Measurements from ENCODE around the gene PHACTR4. TPM values are rescaled to one million over a fixed set of nuclear protein-coding genes. Genes with fewer than 3 reads are reported as not detected.

PHACTR4 gene
- total RNA-seq, 1 donor from 2014 or later = 80.8 TPM

- H3K9me3 Mint-ChIP-seq = no peaks in the 10 kb centered on the region
- peaks cover 13% of the 10 kb centered on the region for H3K4me1 Mint-ChIP-seq
- no peak for TF ChIP-seq CTCF (conservative IDR thresholded peaks at IDR 0.05)
- DNase-seq (ENCODE audit: low read depth, low spot score) = no peak
- H3K27me3 Mint-ChIP-seq (ENCODE audit: low read depth) = peaks cover 11% of the 10 kb centered on the region
- H3K27ac Mint-ChIP-seq (ENCODE audit: unreplicated experiment) = peak overlapping the region; percentile 87
- peaks cover 3% of the 10 kb centered on the region for H3K36me3 Mint-ChIP-seq (ENCODE audit: low read depth)
- peak overlapping the region; percentile 98 for H3K4me3 Mint-ChIP-seq
Measured at GRCh38 chr1:28328228-28328648, 41.3 kb upstream of the PHACTR4 start.

GRCh38 chr1:28329395-28330153 lies 40.0 kb upstream of the PHACTR4 start:
- peak; percentile 15 for DNase-seq (ENCODE audit: low read depth, low spot score)
- Mint-ChIP-seq H3K4me1 (peaks cover 13% of the 10 kb centered on the region), H3K4me3 (peak overlapping the region; percentile 98), H3K27ac (ENCODE audit: unreplicated experiment) (peak overlapping the region; percentile 95), H3K27me3 (ENCODE audit: low read depth) (peaks cover 5% of the 10 kb centered on the region), H3K36me3 (ENCODE audit: low read depth) (peaks cover 3% of the 10 kb centered on the region), H3K9me3 (no peaks in the 10 kb centered on the region)
- TF ChIP-seq CTCF (conservative IDR thresholded peaks at IDR 0.05) = peak; percentile 36

GRCh38 chr1:28338897-28339296 lies 30.6 kb upstream of the PHACTR4 start:
- no peak for TF ChIP-seq CTCF (conservative IDR thresholded peaks at IDR 0.05)
- no peak overlapping the region for H3K27ac Mint-ChIP-seq (ENCODE audit: unreplicated experiment)

GRCh38 chr1:28339551-28339950 lies 30.0 kb upstream of the PHACTR4 start:
- no peak for TF ChIP-seq CTCF (conservative IDR thresholded peaks at IDR 0.05)
- Mint-ChIP-seq H3K9me3 (no peaks in the 10 kb centered on the region), H3K4me1 (no peaks in the 10 kb centered on the region), H3K27ac (ENCODE audit: unreplicated experiment) (peak overlapping the region; percentile 19), H3K27me3 (ENCODE audit: low read depth) (no peaks in the 10 kb centered on the region), H3K36me3 (ENCODE audit: low read depth) (peaks cover 2% of the 10 kb centered on the region), H3K4me3 (no peak overlapping the region)
- DNase-seq (ENCODE audit: low read depth, low spot score) = no peak

More at GRCh38 chr1:28338897-28339296, 30.6 kb upstream of the PHACTR4 start:
- no peak for DNase-seq (ENCODE audit: low read depth, low spot score)
- Mint-ChIP-seq H3K27me3 (ENCODE audit: low read depth) (no peaks in the 10 kb centered on the region), H3K4me1 (no peaks in the 10 kb centered on the region), H3K4me3 (no peak overlapping the region), H3K36me3 (ENCODE audit: low read depth) (peaks cover 3% of the 10 kb centered on the region), H3K9me3 (no peaks in the 10 kb centered on the region)

GRCh38 chr1:28340221-28340974 lies 29.1 kb upstream of the PHACTR4 start:
- H3K4me3 Mint-ChIP-seq = no peak overlapping the region
- no peak overlapping the region for H3K27ac Mint-ChIP-seq (ENCODE audit: unreplicated experiment)
- H3K36me3 Mint-ChIP-seq (ENCODE audit: low read depth) = no peaks in the 10 kb centered on the region
- no peak for TF ChIP-seq CTCF (conservative IDR thresholded peaks at IDR 0.05)
- H3K9me3 Mint-ChIP-seq = no peaks in the 10 kb centered on the region
- no peaks in the 10 kb centered on the region for H3K4me1 Mint-ChIP-seq
- DNase-seq (ENCODE audit: low read depth, low spot score) = no peak
- no peaks in the 10 kb centered on the region for H3K27me3 Mint-ChIP-seq (ENCODE audit: low read depth)

Data from neural crest cell (in vitro differentiated cells).